HCT116 (cell line): ENCODE measurements around the gene ESPN. TPM values are rescaled to one million over a fixed set of nuclear protein-coding genes. Genes with fewer than 3 reads are reported as not detected.

Experiments used
- ATAC-seq: fragments of 200-7000 bp; cut with Tn5 transposase; 2 replicates; pipeline ENCODE4 v1.9.1; 2020; ENCODE audit warnings: mild to moderate bottlenecking, moderate library complexity
- BruUV-seq: library from RNA; stranded (reverse); fragments of 400-500 nt; replicated peaks from 2 replicates; lab custom pipeline; 2021; lab: Mats Ljungman, UMichigan
- CTCF ChIA-PET: fragments of 300-600 bp; sonication (Branson Sonifier 250); formaldehyde crosslinking; loops from one replicate; lab custom pipeline; 2021; ENCODE audit warnings: antibody characterized with exemption; lab: Charles Lee
- POLR2A ChIA-PET: fragments of 300-600, 350-600 bp; sonication (Branson Sonifier 250); formaldehyde crosslinking; loops from one replicate; lab custom pipeline; 2021; ENCODE audit warnings: antibody characterized with exemption; lab: Charles Lee
- RAD21 ChIA-PET, 2 experiments: fragments of 300-600 bp; sonication (Branson Sonifier 250); formaldehyde crosslinking; loops; one replicate each; lab custom pipeline; 2023; ENCODE audit warnings: low total read pairs in 2 of 2; ENCODE audit not compliant: uncharacterized antibody in 2 of 2, unreplicated experiment in 2 of 2, low non-redundant PET in 1 of 2; lab: Charles Lee
- DNase-seq: peaks from one replicate; pipeline ENCODE4 v3.0.0-alpha.2; 2010; ENCODE audit warnings: low read depth, low spot score
- H2AFZ ChIP-seq: fragments of 200-600 bp; shearing (Covaris generic), sonication (generic); 2 replicates; pipeline ENCODE4 v1.6.1; 2017; ENCODE audit warnings: low read depth, mixed run types, mixed read lengths, antibody characterized with exemption, low read length; ENCODE audit not compliant: poor library complexity, severe bottlenecking
- H3K27ac ChIP-seq: 2 replicates; pipeline ENCODE4 v1.5.1; 2012; ENCODE audit warnings: low read depth, low read length
- H3K27me3 ChIP-seq: fragments of 200-600 bp; sonication (generic); 2 replicates; pipeline ENCODE4 v1.6.1; 2016; ENCODE audit warnings: mixed run types, low read length, mixed read lengths; ENCODE audit not compliant: insufficient read depth
- H3K36me3 ChIP-seq, 2 experiments: fragments of 200-500 bp in 1 of 2; fragments of 200-600 bp in 1 of 2; sonication (Bioruptor generic) in 1 of 2; sonication (generic) in 1 of 2; 2 replicates each; pipeline versions ENCODE4 v1.5.1 to v1.6.1; 2014 to 2016; ENCODE audit warnings: low read length in 2 of 2, inconsistent platforms in 1 of 2, mixed read lengths in 1 of 2, mixed run types in 1 of 2; ENCODE audit not compliant: insufficient read depth in 2 of 2, control insufficient read depth in 1 of 2
- H3K4me1 ChIP-seq, 2 experiments: fragments of 200-600 bp in 1 of 2; sonication (generic) in 1 of 2; 2 replicates each; pipeline versions ENCODE4 v1.5.1 to v1.6.1; 2012 to 2017; ENCODE audit warnings: low read length in 2 of 2, inconsistent platforms in 1 of 2, mild to moderate bottlenecking in 1 of 2, mixed read lengths in 1 of 2, mixed run types in 1 of 2, moderate library complexity in 1 of 2; ENCODE audit not compliant: insufficient read depth in 2 of 2, control insufficient read depth in 1 of 2
- H3K4me2 ChIP-seq: fragments of 200-600 bp; sonication (generic); 2 replicates; pipeline ENCODE4 v1.6.1; 2017; ENCODE audit warnings: mixed run types, low read length, mixed read lengths
- H3K4me3 ChIP-seq, 2 experiments: fragments of 200-600 bp in 1 of 2; sonication (generic) in 1 of 2; replicated peaks in 1 of 2; 2 replicates each; pipeline ENCODE4 v1.5.1; 2011 to 2016; ENCODE audit warnings: low read length in 2 of 2, control low read depth in 1 of 2, low read depth in 1 of 2, mild to moderate bottlenecking in 1 of 2, mixed read lengths in 1 of 2, mixed run types in 1 of 2
- H3K79me2 ChIP-seq: fragments of 200-600 bp; sonication (generic); 2 replicates; pipeline ENCODE4 v1.6.1; 2017; ENCODE audit warnings: mild to moderate bottlenecking, mixed run types, low read length, moderate library complexity, mixed read lengths; ENCODE audit not compliant: insufficient read depth
- H3K9ac ChIP-seq: fragments of 200-600 bp; sonication (generic); 2 replicates; pipeline ENCODE4 v1.6.1; 2016; ENCODE audit warnings: low read length, mixed read lengths
- H3K9me2 ChIP-seq: fragments of 200-600 bp; sonication (generic), shearing (Covaris generic); 2 replicates; pipeline ENCODE4 v1.6.1; 2017; ENCODE audit warnings: mixed run types, mild to moderate bottlenecking, moderate library complexity; ENCODE audit not compliant: insufficient read depth
- H3K9me3 ChIP-seq, 2 experiments: fragments of 200-500 bp in 1 of 2; fragments of 200-600 bp in 1 of 2; sonication (Bioruptor generic) in 1 of 2; sonication (generic) in 1 of 2; 2 replicates each; pipeline ENCODE4 v1.6.1; 2014 to 2017; ENCODE audit warnings: low read length in 2 of 2, mixed read lengths in 2 of 2, inconsistent platforms in 1 of 2, low read depth in 1 of 2, mild to moderate bottlenecking in 1 of 2, mixed run types in 1 of 2, moderate library complexity in 1 of 2; ENCODE audit not compliant: control insufficient read depth in 1 of 2, insufficient read depth in 1 of 2
- H4K20me1 ChIP-seq: fragments of 200-600 bp; sonication (generic), shearing (Covaris generic); 2 replicates; pipeline ENCODE4 v1.6.1; 2017; ENCODE audit warnings: mixed run types, mild to moderate bottlenecking, moderate library complexity; ENCODE audit not compliant: insufficient read depth
- CBX3 ChIP-seq: IDR thresholded peaks from 2 replicates; pipeline ENCODE4 v1.6.1; 2012; ENCODE audit warnings: low read depth
- CEBPB ChIP-seq: IDR thresholded peaks from 2 replicates; pipeline ENCODE4 v1.6.1; 2012; ENCODE audit warnings: low read depth
- EGR1 ChIP-seq: IDR thresholded peaks from 2 replicates; pipeline ENCODE4 v1.6.1; 2012; ENCODE audit warnings: low read depth
- ELF1 ChIP-seq: IDR thresholded peaks from 2 replicates; pipeline ENCODE4 v1.6.1; 2012; ENCODE audit warnings: low read depth, borderline replicate concordance
- FOSL1 ChIP-seq: IDR thresholded peaks from 2 replicates; pipeline ENCODE4 v1.6.1; 2012; ENCODE audit warnings: low read depth
- JUND ChIP-seq: IDR thresholded peaks from 2 replicates; pipeline ENCODE4 v1.6.1; 2012
- RAD21 ChIP-seq: IDR thresholded peaks from 2 replicates; pipeline ENCODE4 v1.6.1; 2012; ENCODE audit warnings: low read depth, mild to moderate bottlenecking
- SIN3A ChIP-seq: IDR thresholded peaks from 2 replicates; pipeline ENCODE4 v1.6.1; 2012; ENCODE audit warnings: low read depth
- SRF ChIP-seq: IDR thresholded peaks from 2 replicates; pipeline ENCODE4 v1.6.1; 2012; ENCODE audit warnings: low read depth
- YY1 ChIP-seq: IDR thresholded peaks from 2 replicates; pipeline ENCODE4 v1.6.1; 2011; ENCODE audit warnings: low read length, low read depth, moderate library complexity, mild to moderate bottlenecking; ENCODE audit not compliant: insufficient replicate concordance; ENCODE audit errors: extremely low read depth
- ZFX ChIP-seq: fragments of 450-650 bp; IDR thresholded peaks from 2 replicates; pipeline ENCODE4 v1.6.1; 2017
- ZNF274 ChIP-seq: fragments of 200-500 bp; sonication (Bioruptor generic); IDR thresholded peaks from 2 replicates; pipeline ENCODE4 v1.6.1; 2014; ENCODE audit warnings: mild to moderate bottlenecking, low read depth, low read length, inconsistent platforms
- intact Hi-C: fragments of 100-400 bp; cut with micrococcal nuclease; formaldehyde crosslinking; loops from 2 replicates; pipeline ENCODE4 v1.10.0; 2022
- total RNA-seq: library from RNA; stranded (reverse); gene quantifications from one replicate; pipeline ENCODE4 v1.2.1, GENCODE V29; 2021; ENCODE audit not compliant: unreplicated experiment
- TF ChIP-seq, protein P1 (sequence below): IDR thresholded peaks from 2 replicates; pipeline ENCODE4 v1.6.1; 2012
- TF ChIP-seq, protein P2 (sequence below): IDR thresholded peaks from 2 replicates; pipeline ENCODE4 v1.6.1; 2012; ENCODE audit warnings: low read depth
- TF ChIP-seq, protein P3 (sequence below), 3 experiments: fragments of 200-600 bp in 1 of 3; sonication (generic) in 1 of 3; IDR thresholded peaks in 2 of 3; conservative IDR thresholded peaks in 1 of 3; 2 replicates each; pipeline ENCODE4 v1.5.1; 2012 to 2017; ENCODE audit warnings: low read depth in 2 of 3, low read length in 2 of 3, antibody characterized with exemption in 1 of 3, borderline replicate concordance in 1 of 3, control low read depth in 1 of 3, mild to moderate bottlenecking in 1 of 3, mixed read lengths in 1 of 3, mixed run types in 1 of 3, moderate library complexity in 1 of 3; ENCODE audit not compliant: insufficient read depth in 1 of 3

The ESPN gene
- total RNA-seq, 1 experiment from 2014 or later: 114 TPM

GRCh38 chr1:6508154-6508815 is 83.7 kb downstream of the ESPN start:
- no peaks in the 10 kb centered on the region for H3K36me3 ChIP-seq
- no peaks in the 10 kb centered on the region for H4K20me1 ChIP-seq
- no peaks in the 10 kb centered on the region for H3K27me3 ChIP-seq
- POLR2A ChIA-PET: no interaction called here
- TF ChIP-seq CBX3: no peak
- TF ChIP-seq, protein P1, sequence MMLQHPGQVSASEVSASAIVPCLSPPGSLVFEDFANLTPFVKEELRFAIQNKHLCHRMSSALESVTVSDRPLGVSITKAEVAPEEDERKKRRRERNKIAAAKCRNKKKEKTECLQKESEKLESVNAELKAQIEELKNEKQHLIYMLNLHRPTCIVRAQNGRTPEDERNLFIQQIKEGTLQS: no peak
- H3K4me2 ChIP-seq: no peak overlapping the region
- no peak for DNase-seq
- H3K4me3 ChIP-seq: no peak overlapping the region
- intact Hi-C loops: no loop called here
- BruUV-seq: no TSS peak
- H3K27ac ChIP-seq: no peak overlapping the region
- no peak for ATAC-seq
- H3K79me2 ChIP-seq: no peaks in the 10 kb centered on the region
- no peaks in the 10 kb centered on the region for H3K9me2 ChIP-seq
- no peak overlapping the region for H2AFZ ChIP-seq
- H3K9ac ChIP-seq: no peak overlapping the region
- CTCF ChIA-PET: no interaction called here
- RAD21 ChIA-PET: no interaction called here
- no peaks in the 10 kb centered on the region for H3K4me1 ChIP-seq
- H3K9me3 ChIP-seq: no peaks in the 10 kb centered on the region

DNA sequence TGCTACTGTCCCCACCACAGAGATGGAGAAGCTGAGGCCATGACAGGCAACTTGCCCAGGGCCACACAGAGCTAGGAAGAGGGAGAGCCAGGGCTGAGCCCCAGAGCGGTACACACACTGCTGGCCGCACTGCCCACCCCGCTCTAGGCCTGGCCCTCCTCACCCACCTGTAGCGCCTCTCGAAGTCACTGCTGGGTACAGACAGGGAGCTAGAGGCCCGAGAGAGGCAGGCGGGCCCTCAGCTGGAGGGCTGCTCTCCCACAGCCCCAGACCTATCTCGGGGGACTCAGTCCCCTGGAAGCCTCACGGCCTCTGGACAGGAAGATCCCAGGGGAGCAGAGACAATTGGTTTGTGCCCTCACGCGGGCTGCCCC is 84.2 kb downstream of the ESPN start:
- ChIA-PET RAD21 (no interaction called here), POLR2A (no interaction called here), CTCF (no interaction called here)
- no peak overlapping the region for H2AFZ ChIP-seq
- H3K4me1 ChIP-seq: no peaks in the 10 kb centered on the region
- intact Hi-C loops: no loop called here
- H3K9ac ChIP-seq: no peak overlapping the region
- no peaks in the 10 kb centered on the region for H3K36me3 ChIP-seq
- H3K4me2 ChIP-seq: no peak overlapping the region
- H4K20me1 ChIP-seq: no peaks in the 10 kb centered on the region
- H3K79me2 ChIP-seq: no peaks in the 10 kb centered on the region
- DNase-seq: no peak
- no peaks in the 10 kb centered on the region for H3K9me3 ChIP-seq
- no peak overlapping the region for H3K27ac ChIP-seq
- ATAC-seq: no peak
- H3K27me3 ChIP-seq: no peaks in the 10 kb centered on the region
- H3K4me3 ChIP-seq: no peak overlapping the region
- BruUV-seq: no TSS peak
- H3K9me2 ChIP-seq: no peaks in the 10 kb centered on the region
- no peak for TF ChIP-seq CEBPB
- no peak for TF ChIP-seq SIN3A
- TF ChIP-seq EGR1: no peak
- no peak for TF ChIP-seq SRF
- TF ChIP-seq ZFX: no peak
- TF ChIP-seq, protein P2, sequence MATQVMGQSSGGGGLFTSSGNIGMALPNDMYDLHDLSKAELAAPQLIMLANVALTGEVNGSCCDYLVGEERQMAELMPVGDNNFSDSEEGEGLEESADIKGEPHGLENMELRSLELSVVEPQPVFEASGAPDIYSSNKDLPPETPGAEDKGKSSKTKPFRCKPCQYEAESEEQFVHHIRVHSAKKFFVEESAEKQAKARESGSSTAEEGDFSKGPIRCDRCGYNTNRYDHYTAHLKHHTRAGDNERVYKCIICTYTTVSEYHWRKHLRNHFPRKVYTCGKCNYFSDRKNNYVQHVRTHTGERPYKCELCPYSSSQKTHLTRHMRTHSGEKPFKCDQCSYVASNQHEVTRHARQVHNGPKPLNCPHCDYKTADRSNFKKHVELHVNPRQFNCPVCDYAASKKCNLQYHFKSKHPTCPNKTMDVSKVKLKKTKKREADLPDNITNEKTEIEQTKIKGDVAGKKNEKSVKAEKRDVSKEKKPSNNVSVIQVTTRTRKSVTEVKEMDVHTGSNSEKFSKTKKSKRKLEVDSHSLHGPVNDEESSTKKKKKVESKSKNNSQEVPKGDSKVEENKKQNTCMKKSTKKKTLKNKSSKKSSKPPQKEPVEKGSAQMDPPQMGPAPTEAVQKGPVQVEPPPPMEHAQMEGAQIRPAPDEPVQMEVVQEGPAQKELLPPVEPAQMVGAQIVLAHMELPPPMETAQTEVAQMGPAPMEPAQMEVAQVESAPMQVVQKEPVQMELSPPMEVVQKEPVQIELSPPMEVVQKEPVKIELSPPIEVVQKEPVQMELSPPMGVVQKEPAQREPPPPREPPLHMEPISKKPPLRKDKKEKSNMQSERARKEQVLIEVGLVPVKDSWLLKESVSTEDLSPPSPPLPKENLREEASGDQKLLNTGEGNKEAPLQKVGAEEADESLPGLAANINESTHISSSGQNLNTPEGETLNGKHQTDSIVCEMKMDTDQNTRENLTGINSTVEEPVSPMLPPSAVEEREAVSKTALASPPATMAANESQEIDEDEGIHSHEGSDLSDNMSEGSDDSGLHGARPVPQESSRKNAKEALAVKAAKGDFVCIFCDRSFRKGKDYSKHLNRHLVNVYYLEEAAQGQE: no peak
- no peak for TF ChIP-seq ZNF274
- no peak for TF ChIP-seq FOSL1
- no peak for TF ChIP-seq ELF1
- no peak for TF ChIP-seq YY1
- no peak for TF ChIP-seq RAD21
- TF ChIP-seq, protein P3, sequence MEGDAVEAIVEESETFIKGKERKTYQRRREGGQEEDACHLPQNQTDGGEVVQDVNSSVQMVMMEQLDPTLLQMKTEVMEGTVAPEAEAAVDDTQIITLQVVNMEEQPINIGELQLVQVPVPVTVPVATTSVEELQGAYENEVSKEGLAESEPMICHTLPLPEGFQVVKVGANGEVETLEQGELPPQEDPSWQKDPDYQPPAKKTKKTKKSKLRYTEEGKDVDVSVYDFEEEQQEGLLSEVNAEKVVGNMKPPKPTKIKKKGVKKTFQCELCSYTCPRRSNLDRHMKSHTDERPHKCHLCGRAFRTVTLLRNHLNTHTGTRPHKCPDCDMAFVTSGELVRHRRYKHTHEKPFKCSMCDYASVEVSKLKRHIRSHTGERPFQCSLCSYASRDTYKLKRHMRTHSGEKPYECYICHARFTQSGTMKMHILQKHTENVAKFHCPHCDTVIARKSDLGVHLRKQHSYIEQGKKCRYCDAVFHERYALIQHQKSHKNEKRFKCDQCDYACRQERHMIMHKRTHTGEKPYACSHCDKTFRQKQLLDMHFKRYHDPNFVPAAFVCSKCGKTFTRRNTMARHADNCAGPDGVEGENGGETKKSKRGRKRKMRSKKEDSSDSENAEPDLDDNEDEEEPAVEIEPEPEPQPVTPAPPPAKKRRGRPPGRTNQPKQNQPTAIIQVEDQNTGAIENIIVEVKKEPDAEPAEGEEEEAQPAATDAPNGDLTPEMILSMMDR (IDR thresholded peaks at IDR 0.05 in 2 of 3, conservative IDR thresholded peaks at IDR 0.05 in 1 of 3; ENCODE audit: borderline replicate concordance in 1 of 3, insufficient read depth in 1 of 3, low read depth in 2 of 3, low read length in 2 of 3): no peak
- no peak for TF ChIP-seq JUND
